ENCODE results near the gene MICAL2. TPM values are rescaled to one million over a fixed set of nuclear protein-coding genes. Genes with fewer than 3 reads are reported as not detected.

The MICAL2 gene
- total and polyA plus RNA-seq, 2 of the 8 experiments (the other 6 are each of a cell fraction or from before 2014, with no cell fraction given): 1.3 to 4.1 TPM

GRCh38 chr11:12180257-12181205, 70.1 kb downstream of the MICAL2 start:
- H3K18ac ChIP-seq (ENCODE audit: extremely low read depth, low read length): no peak overlapping the region
- H3K4ac ChIP-seq (replicated peaks; ENCODE audit: insufficient read length, low read depth, low read length): no peak overlapping the region
- H3K4me2 ChIP-seq (ENCODE audit: insufficient read depth in 1 of 2, low read depth in 2 of 2, low read length in 2 of 2): no peak overlapping the region
- no peak overlapping the region for H2BK120ac ChIP-seq (replicated peaks; ENCODE audit: low read depth, low read length)
- FAIRE-seq: no peak
- no peak overlapping the region for H4K91ac ChIP-seq (replicated peaks; ENCODE audit: insufficient read length, low read length)
- peaks cover 0 to 4% (median 0%) of the 10 kb centered on the region in 4 experiments; a peak in 1 of 7 replicates for H3K4me1 ChIP-seq (replicated peaks in 1 of 4; ENCODE audit: control insufficient read depth in 3 of 4, insufficient read depth in 4 of 4, low read length in 3 of 4)
- no peaks in the 10 kb centered on the region for H3K79me2 ChIP-seq (ENCODE audit: control insufficient read depth in 1 of 2, insufficient read depth in 2 of 2, low read length in 2 of 2)
- WGBS, 2 experiments (ENCODE audit: extremely low coverage in 1 of 2, insufficient coverage in 1 of 2, insufficient read length in 1 of 2, insufficient replicate concordance in 2 of 2, low coverage in 1 of 2, low lambda C conversion rate in 2 of 2, missing lambda C conversion rate in 1 of 2): 83% methylated on average over 7 of the region's 8 CpGs; no CpG with 5 or more reads in 1 of the 2 experiments
- H2BK15ac ChIP-seq (ENCODE audit: low read length): no peak overlapping the region
- H3K14ac ChIP-seq (ENCODE audit: insufficient read length): no peak overlapping the region
- CTCF ChIA-PET (ENCODE audit: partially characterized antibody): interaction anchor here (0.6 to 1.3 kb wide), 5 partner anchors 17 to 1143 kb away, joined by 3 read pairs; no protein-coding TSS in a partner anchor
- DNase-seq (ENCODE audit: low read depth in 1 of 2, low spot score in 2 of 2): no peak
- H2AFZ ChIP-seq (ENCODE audit: low read length): no peak overlapping the region
- H2BK20ac ChIP-seq (ENCODE audit: low read length): no peak overlapping the region
- H2BK12ac ChIP-seq (ENCODE audit: low read depth, low read length): no peak overlapping the region
- no peak overlapping the region for H3K56ac ChIP-seq (replicated peaks; ENCODE audit: insufficient read length, low read depth, low read length)
- no peak overlapping the region for H3K23ac ChIP-seq (ENCODE audit: insufficient read length)
- no peaks in the 10 kb centered on the region for H3K36me3 ChIP-seq (ENCODE audit: control insufficient read depth in 2 of 4, insufficient read depth in 4 of 4, low read length in 3 of 4)
- H3K9me3 ChIP-seq (ENCODE audit: insufficient read depth in 2 of 2, low read depth in 1 of 2, low read length in 1 of 2): no peaks in the 10 kb centered on the region
- no peak overlapping the region for H2AK5ac ChIP-seq (ENCODE audit: low read depth, low read length)
- H4K8ac ChIP-seq (ENCODE audit: extremely low read depth, insufficient read depth, low read length): no peak overlapping the region
- H4K5ac ChIP-seq (ENCODE audit: insufficient read length, low read depth, low read length): no peak overlapping the region
- no peaks in the 10 kb centered on the region; the same call in 1 of the 2 replicates for H3K23me2 ChIP-seq (ENCODE audit: low read depth, low read length)
- H4K20me1 ChIP-seq (replicated peaks in 1 of 2; ENCODE audit: control insufficient read depth in 1 of 2, insufficient read depth in 2 of 2, low read length in 2 of 2): no peaks in the 10 kb centered on the region
- H3K4me3 ChIP-seq (ENCODE audit: extremely low read depth in 1 of 4, insufficient read depth in 2 of 4, low read depth in 3 of 4, low read length in 4 of 4): no peak overlapping the region
- no peak overlapping the region for H3K9ac ChIP-seq (replicated peaks in 1 of 4; ENCODE audit: extremely low read depth in 1 of 4, low read depth in 3 of 4, low read length in 3 of 4)
- POLR2A ChIA-PET (ENCODE audit: partially characterized antibody): no interaction called here
- H3K27ac ChIP-seq (ENCODE audit: low read depth, low read length): no peak overlapping the region
- H2BK5ac ChIP-seq (ENCODE audit: low read depth, low read length): no peak overlapping the region
- no peaks in the 10 kb centered on the region for H3K79me1 ChIP-seq (ENCODE audit: low read depth, low read length)
- no peaks in the 10 kb centered on the region for H3K27me3 ChIP-seq (replicated peaks in 1 of 4; ENCODE audit: control insufficient read depth in 3 of 4, extremely low read depth in 1 of 4, insufficient read depth in 3 of 4, low read length in 3 of 4)
- TF ChIP-seq SUZ12 (IDR thresholded peaks at IDR 0.05; ENCODE audit: low read length) (no peak), SIN3A (conservative IDR thresholded peaks at IDR 0.05 in 1 of 2, IDR thresholded peaks at IDR 0.05 in 1 of 2; ENCODE audit: low read depth in 1 of 2, low read length in 2 of 2) (no peak), HDAC6 (IDR thresholded peaks at IDR 0.05; ENCODE audit: low read depth, low read length) (no peak), POLR2AphosphoS5 (IDR thresholded peaks at IDR 0.05; ENCODE audit: low read depth, low read length) (no peak), EZH2 (IDR thresholded peaks at IDR 0.05; ENCODE audit: low read depth, low read length, severe bottlenecking) (no peak), RBBP5 (IDR thresholded peaks at IDR 0.05; ENCODE audit: borderline replicate concordance, low read depth, low read length) (no peak), CBX5 (IDR thresholded peaks at IDR 0.05; ENCODE audit: low read depth, low read length) (no peak), FOSL1 (IDR thresholded peaks at IDR 0.05; ENCODE audit: insufficient read depth, low read depth, low read length) (no peak), MAX (IDR thresholded peaks at IDR 0.05) (no peak), SRF (IDR thresholded peaks at IDR 0.05; ENCODE audit: low read depth, low read length) (no peak), BRCA1 (IDR thresholded peaks at IDR 0.05; ENCODE audit: low read depth, low read length) (no peak), SIRT6 (IDR thresholded peaks at IDR 0.05; ENCODE audit: low read length) (no peak)

Measured in H1 (cell line).